Activated CD4-positive, CD25-positive, alpha-beta regulatory T cell (primary cell): Measurements from ENCODE around the gene HSD17B7.

Experiments
- DNase-seq, 4 experiments: peaks; one replicate each; lab custom pipeline; 2025; lab: John Stamatoyannopoulos, UW

Gene HSD17B7

GRCh38 chr1:162856260-162856659 is 65.8 kb downstream of the HSD17B7 start:
- DNase-seq = no peak

- DNase-seq = no peak
Measured at GRCh38 chr1:162857850-162858249, 67.3 kb downstream of the HSD17B7 start.

DNA sequence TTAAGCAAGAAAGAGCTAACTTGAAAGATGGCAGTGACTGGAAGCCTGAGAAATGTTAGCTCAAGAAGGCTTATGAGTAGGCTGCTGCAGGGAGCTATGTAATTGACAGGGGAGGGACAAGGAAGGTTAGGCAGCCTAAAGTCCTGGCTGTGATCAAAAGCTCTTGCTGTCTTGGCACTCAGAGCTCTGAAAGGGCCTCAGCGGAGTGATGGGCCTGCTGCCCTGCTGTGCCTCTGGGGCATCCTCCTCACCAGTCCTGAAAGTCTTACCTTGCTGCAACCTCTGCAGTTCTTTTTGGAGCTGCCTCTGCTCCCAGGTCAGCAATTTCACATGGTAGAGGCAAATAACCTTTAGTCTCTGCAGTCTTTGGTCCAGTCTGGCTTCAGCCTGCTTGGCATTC is 68.7 kb downstream of the HSD17B7 start:
- no peak for DNase-seq

GRCh38 chr1:162861101-162861500 is 70.6 kb downstream of the HSD17B7 start, which contains the start of gene CCDC190:
Gene CCDC190 (minus strand): TSS chr1:162861175. CDS start chr1:162859646, 1,529 bp downstream.
- DNase-seq = no peak

DNA sequence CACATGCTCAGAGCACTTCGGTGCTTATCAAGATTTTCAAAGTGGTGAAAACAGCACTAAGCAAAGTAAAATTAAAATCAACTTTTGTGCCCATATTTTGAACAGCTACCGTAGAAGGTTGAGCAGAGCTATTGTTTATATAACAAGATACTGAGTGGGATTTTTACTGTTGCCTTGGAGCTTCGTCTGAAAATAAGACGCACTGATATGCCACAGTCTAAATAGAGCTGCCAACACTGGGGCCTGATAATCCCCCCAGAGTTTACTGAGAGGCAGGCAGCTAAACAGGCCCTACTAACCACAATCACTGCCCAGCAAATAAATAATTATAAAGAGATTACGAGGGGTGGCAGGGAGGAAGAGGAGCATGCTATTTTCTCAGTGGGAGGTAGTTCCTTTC is 71.1 kb downstream of the HSD17B7 start:
- DNase-seq = no peak
